Esophagus muscularis mucosa (tissue), 4 donors: ENCODE data around the gene SERPINA1. TPM values are rescaled to one million over a fixed set of nuclear protein-coding genes. Genes with fewer than 3 reads are reported as not detected.

Experiments
- DNase-seq: peaks from one replicate; pipeline ENCODE4 v3.0.0-alpha.2; 2017; ENCODE audit errors: extremely low spot score
- H3K27ac ChIP-seq, 4 donors: fragments of 200-600 bp; sonication (generic); replicated peaks in 1 of 4; 1 replicate in 3 of 4; 2 replicates in 1 of 4; pipeline ENCODE4 v1.5.1; 2016 to 2019; ENCODE audit warnings: mild to moderate bottlenecking in 1 of 4
- H3K27me3 ChIP-seq, 4 donors: fragments of 200-600 bp; sonication (generic); one replicate each; pipeline versions ENCODE4 v1.5.1 to v1.6.0; 2016 to 2019
- H3K36me3 ChIP-seq, 4 donors: fragments of 200-600 bp; sonication (generic); one replicate each; pipeline ENCODE4 v1.5.1; 2016 to 2019
- H3K4me1 ChIP-seq, 4 donors: fragments of 200-600 bp; sonication (generic); one replicate each; pipeline ENCODE4 v1.5.1; 2016 to 2019
- H3K4me3 ChIP-seq, 4 donors: fragments of 200-600 bp; sonication (generic); 1 replicate in 2 of 4; 2 replicates in 2 of 4; pipeline ENCODE4 v1.5.1; 2016 to 2019; ENCODE audit warnings: mild to moderate bottlenecking in 4 of 4, moderate library complexity in 1 of 4
- H3K9me3 ChIP-seq, 4 donors: fragments of 200-600 bp; sonication (generic); 1 replicate in 3 of 4; 2 replicates in 1 of 4; pipeline ENCODE4 v1.5.1; 2016 to 2019
- CTCF ChIP-seq, 3 experiments: fragments of 200-600 bp in 2 of 3; fragments of 450-650 bp in 1 of 3; sonication (generic) in 2 of 3; IDR thresholded peaks; one replicate each; pipeline ENCODE4 v1.5.1; 2017 to 2019; ENCODE audit warnings: antibody characterized with exemption in 3 of 3, mild to moderate bottlenecking in 2 of 3, moderate library complexity in 1 of 3
- EP300 ChIP-seq: sonication (generic); formaldehyde crosslinking; IDR thresholded peaks from one replicate; pipeline ENCODE4 v1.6.1; 2017; ENCODE audit warnings: antibody characterized with exemption
- POLR2A ChIP-seq: fragments of 450-650 bp; IDR thresholded peaks from one replicate; pipeline ENCODE4 v1.6.1; 2017; ENCODE audit warnings: antibody characterized with exemption, moderate library complexity, mild to moderate bottlenecking, low read depth
- POLR2AphosphoS5 ChIP-seq, 2 donors: sonication (generic); formaldehyde crosslinking; IDR thresholded peaks; one replicate each; pipeline ENCODE4 v1.6.1; 2017; ENCODE audit warnings: antibody characterized with exemption in 2 of 2
- WGBS: methylation state at CpG from one replicate; pipeline ENCODE4 v1.1.5; 2018; 5-methylcytosine and 5-hydroxymethylcytosine counted together
- intact Hi-C: fragments of 100-400 bp; cut with DNase I; formaldehyde crosslinking; loops from one replicate; pipeline ENCODE4 v1.15.1; 2023
- total RNA-seq, 4 donors: library from RNA; depleted of rRNA; stranded (reverse); fragments of >200 nt; gene quantifications; one replicate each; pipeline versions ENCODE4 v1.1.0 to v1.2.1, GENCODE V29; 2016

The SERPINA1 gene
- total RNA-seq, 4 donors from 2014 or later: 1.7 to 20.2 (median 2.2) TPM

GRCh38 chr14:94392510-94392935 lies 4.1 kb upstream of the SERPINA1 start:
- DNase-seq: no peak
- peaks cover 0 to 12% (median 0%) of the 10 kb centered on the region in 4 donors for H3K27me3 ChIP-seq
- H3K36me3 ChIP-seq: no peaks in the 10 kb centered on the region
- no peak for TF ChIP-seq CTCF (IDR thresholded peaks at IDR 0.05)
- no peak for TF ChIP-seq POLR2A
- no peak for TF ChIP-seq POLR2AphosphoS5 (IDR thresholded peaks at IDR 0.05)
- no peak for TF ChIP-seq EP300
- H3K9me3 ChIP-seq: no peaks in the 10 kb centered on the region
- no peak overlapping the region for H3K4me3 ChIP-seq
- no peaks in the 10 kb centered on the region for H3K4me1 ChIP-seq
- intact Hi-C loops: no loop called here
- no peak overlapping the region for H3K27ac ChIP-seq
- WGBS: 82% methylated on average over 5 of the region's 5 CpGs

- WGBS: 83% methylated on average over 10 of the region's 10 CpGs
- Histone ChIP-seq H3K4me3 (no peak overlapping the region), H3K27me3 (peaks cover 0 to 12% (median 0%) of the 10 kb centered on the region in 4 donors), H3K36me3 (no peaks in the 10 kb centered on the region), H3K4me1 (peaks cover 0 to 4% (median 0%) of the 10 kb centered on the region in 4 donors), H3K27ac (no peak overlapping the region), H3K9me3 (no peaks in the 10 kb centered on the region)
- intact Hi-C loops: no loop called here
- no peak for DNase-seq
- TF ChIP-seq CTCF (IDR thresholded peaks at IDR 0.05): no peak
- no peak for TF ChIP-seq POLR2A
- TF ChIP-seq EP300: no peak
- no peak for TF ChIP-seq POLR2AphosphoS5 (IDR thresholded peaks at IDR 0.05)
These were observed 3.0 kb upstream of the SERPINA1 start for GRCh38 chr14:94391281-94391975.

- no peak for DNase-seq
- peaks cover 0 to 12% (median 0%) of the 10 kb centered on the region in 4 donors for H3K27me3 ChIP-seq
- H3K36me3 ChIP-seq: no peaks in the 10 kb centered on the region
- no CpG with 5 or more reads among the region's 12 CpGs for WGBS
- intact Hi-C loops: no loop called here
- TF ChIP-seq EP300 (no peak), POLR2AphosphoS5 (IDR thresholded peaks at IDR 0.05) (no peak), POLR2A (no peak), CTCF (IDR thresholded peaks at IDR 0.05) (no peak)
- H3K4me1 ChIP-seq: peaks cover 0 to 12% (median under 1%) of the 10 kb centered on the region in 4 donors
- H3K4me3 ChIP-seq: no peak overlapping the region
- H3K27ac ChIP-seq: no peak overlapping the region
- no peaks in the 10 kb centered on the region for H3K9me3 ChIP-seq
These were observed 2.1 kb upstream of the SERPINA1 start for GRCh38 chr14:94390372-94391086.

GRCh38 chr14:94389731-94390371 lies 1.4 kb upstream of the SERPINA1 start:
- DNase-seq: no peak
- Histone ChIP-seq H3K4me3 (no peak overlapping the region), H3K36me3 (no peaks in the 10 kb centered on the region), H3K27ac (no peak overlapping the region), H3K4me1 (peaks cover 0 to 18% (median 6%) of the 10 kb centered on the region in 4 donors), H3K9me3 (no peaks in the 10 kb centered on the region), H3K27me3 (peaks cover 0 to 12% (median 0%) of the 10 kb centered on the region in 4 donors)
- TF ChIP-seq EP300 (no peak), POLR2A (no peak), CTCF (IDR thresholded peaks at IDR 0.05) (no peak), POLR2AphosphoS5 (IDR thresholded peaks at IDR 0.05) (no peak)
- 82% methylated on average over 8 of the region's 10 CpGs for WGBS
- intact Hi-C loops: no loop called here
